Suprapubic skin (tissue), 4 donors: ENCODE data around the gene COL11A2. TPM values are rescaled to one million over a fixed set of nuclear protein-coding genes. Genes with fewer than 3 reads are reported as not detected.

Experiments
- DNase-seq, 2 donors: peaks; one replicate each; pipeline ENCODE4 v3.0.0-alpha.2; 2019; ENCODE audit warnings: low spot score in 2 of 2
- H3K27ac ChIP-seq: fragments of 200-600 bp; sonication (generic); one replicate; pipeline ENCODE4 v1.5.1; 2019
- H3K27me3 ChIP-seq: fragments of 200-600 bp; sonication (generic); one replicate; pipeline ENCODE4 v1.5.1; 2019
- H3K36me3 ChIP-seq: fragments of 200-600 bp; sonication (generic); one replicate; pipeline ENCODE4 v1.5.1; 2019
- H3K4me1 ChIP-seq: fragments of 200-600 bp; sonication (generic); one replicate; pipeline ENCODE4 v1.5.1; 2019
- H3K4me3 ChIP-seq: fragments of 200-600 bp; sonication (generic); one replicate; pipeline ENCODE4 v1.5.1; 2019; ENCODE audit warnings: mild to moderate bottlenecking
- H3K9me3 ChIP-seq: fragments of 200-600 bp; sonication (generic); one replicate; pipeline ENCODE4 v1.5.1; 2019
- EP300 ChIP-seq: sonication (generic); formaldehyde crosslinking; IDR thresholded peaks from one replicate; pipeline ENCODE4 v1.6.1; 2017; ENCODE audit warnings: antibody characterized with exemption
- POLR2A ChIP-seq, 2 donors: fragments of 450-650 bp; IDR thresholded peaks; one replicate each; pipeline ENCODE4 v1.6.1; 2017; ENCODE audit warnings: antibody characterized with exemption in 2 of 2, mild to moderate bottlenecking in 2 of 2, moderate library complexity in 2 of 2
- POLR2AphosphoS5 ChIP-seq, 3 donors: sonication (generic); formaldehyde crosslinking; IDR thresholded peaks; one replicate each; pipeline ENCODE4 v1.6.1; 2017; ENCODE audit warnings: antibody characterized with exemption in 3 of 3
- WGBS: methylation state at CpG from one replicate; pipeline ENCODE4 v1.1.5; 2018; 5-methylcytosine and 5-hydroxymethylcytosine counted together
- total RNA-seq, 4 donors: library from RNA; depleted of rRNA; stranded (reverse); fragments of >200 nt; gene quantifications; one replicate each; pipeline ENCODE4 v1.1.0, GENCODE V29; 2016
- TF ChIP-seq, protein P1 (sequence below), 2 donors: fragments of 200-600 bp in 1 of 2; fragments of 450-650 bp in 1 of 2; sonication (generic) in 1 of 2; IDR thresholded peaks; one replicate each; pipeline ENCODE4 v1.5.1; 2016 to 2019; ENCODE audit warnings: antibody characterized with exemption in 2 of 2, mild to moderate bottlenecking in 1 of 2, moderate library complexity in 1 of 2

COL11A2 gene
- total RNA-seq, 4 donors from 2014 or later: 0.21 to 0.97 (median 0.40) TPM

DNA sequence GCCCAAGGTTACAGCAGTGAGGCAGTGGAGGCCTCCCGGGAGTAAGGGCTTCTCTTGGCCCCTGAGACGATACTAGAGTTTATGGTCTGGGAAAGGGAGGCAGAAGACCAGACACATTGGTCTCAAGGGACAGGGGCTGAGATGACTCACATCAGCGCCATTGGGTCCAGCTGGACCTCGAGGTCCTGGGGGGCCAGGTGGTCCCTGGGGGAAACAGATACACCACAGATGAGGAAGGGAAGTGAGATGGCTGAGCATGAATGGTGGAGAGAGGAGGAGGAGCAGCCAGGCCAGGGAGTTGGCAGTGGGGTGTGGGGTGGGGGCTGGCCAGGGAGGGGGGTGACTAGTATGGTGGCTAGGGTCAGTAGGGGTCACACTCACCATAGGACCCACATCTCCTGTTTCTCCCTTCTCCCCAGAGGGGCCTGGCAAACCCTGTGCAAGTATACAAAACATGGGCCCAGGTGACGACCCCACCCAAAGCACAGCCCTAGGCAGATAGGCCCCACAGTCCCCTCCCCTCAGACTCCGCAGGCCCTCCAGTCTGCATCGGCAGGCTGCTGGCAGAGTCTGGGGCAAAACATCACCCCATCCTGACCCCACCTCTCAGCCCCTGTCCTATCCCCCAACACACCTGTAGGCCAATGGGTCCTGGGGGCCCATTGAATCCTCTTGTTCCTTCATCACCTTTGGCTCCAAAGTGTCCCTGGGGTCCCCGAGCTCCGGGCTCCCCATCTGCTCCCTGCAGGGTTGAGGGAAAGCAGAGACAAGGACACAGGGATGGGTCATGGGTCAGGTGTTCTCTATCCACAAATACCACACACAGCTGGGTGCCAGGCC, 21.9 kb downstream of the COL11A2 start:
- WGBS: 86% methylated on average over 9 of the region's 9 CpGs
- DNase-seq: no peak

DNA sequence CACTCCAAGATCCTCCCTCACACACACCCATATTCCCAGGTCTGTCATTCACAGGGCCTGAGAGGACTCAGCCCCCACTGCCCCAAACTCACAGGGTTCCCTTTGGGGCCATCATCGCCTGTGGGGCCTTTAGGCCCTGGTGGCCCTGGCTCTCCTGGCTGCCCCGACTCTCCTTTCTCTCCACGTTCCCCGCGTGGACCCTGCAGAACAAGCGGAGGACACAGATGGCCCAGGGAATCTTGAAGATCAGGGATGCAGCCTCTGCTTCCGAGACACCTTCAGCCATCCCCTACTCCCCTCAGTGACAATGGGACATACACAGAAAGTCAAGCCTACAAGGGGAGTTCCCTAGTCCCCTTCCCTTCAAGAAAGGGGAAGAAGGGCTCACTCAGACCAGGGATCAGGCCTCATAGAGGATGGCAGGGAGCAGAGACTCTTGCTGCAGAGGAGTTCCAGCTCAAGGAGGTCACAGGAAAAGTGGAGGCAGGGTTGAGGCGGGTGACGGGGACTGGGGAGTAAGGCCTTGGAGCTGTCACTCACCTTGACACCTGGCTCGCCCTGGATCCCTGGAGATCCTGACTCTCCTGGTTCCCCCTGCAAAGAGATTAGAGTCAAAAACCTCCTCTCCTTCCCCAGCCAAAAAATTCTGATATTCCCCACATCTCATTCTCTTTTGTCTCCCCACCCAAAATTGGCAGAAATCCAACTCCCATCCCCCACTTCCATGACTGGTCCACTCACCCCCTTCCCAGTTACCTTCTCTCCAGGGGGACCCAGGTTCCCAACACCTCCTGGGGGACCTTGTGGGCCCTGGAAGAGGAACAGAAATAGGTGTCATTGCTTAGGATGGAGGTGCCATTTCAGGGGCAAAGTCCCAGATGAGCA, 22.7 kb downstream of the COL11A2 start:
- DNase-seq: no peak
- Histone ChIP-seq H3K27me3 (no peaks in the 10 kb centered on the region), H3K27ac (no peak overlapping the region), H3K4me3 (no peak overlapping the region), H3K9me3 (no peaks in the 10 kb centered on the region), H3K36me3 (no peaks in the 10 kb centered on the region), H3K4me1 (no peaks in the 10 kb centered on the region)
- WGBS: 96% methylated on average over 10 of the region's 10 CpGs
- TF ChIP-seq, protein P1, sequence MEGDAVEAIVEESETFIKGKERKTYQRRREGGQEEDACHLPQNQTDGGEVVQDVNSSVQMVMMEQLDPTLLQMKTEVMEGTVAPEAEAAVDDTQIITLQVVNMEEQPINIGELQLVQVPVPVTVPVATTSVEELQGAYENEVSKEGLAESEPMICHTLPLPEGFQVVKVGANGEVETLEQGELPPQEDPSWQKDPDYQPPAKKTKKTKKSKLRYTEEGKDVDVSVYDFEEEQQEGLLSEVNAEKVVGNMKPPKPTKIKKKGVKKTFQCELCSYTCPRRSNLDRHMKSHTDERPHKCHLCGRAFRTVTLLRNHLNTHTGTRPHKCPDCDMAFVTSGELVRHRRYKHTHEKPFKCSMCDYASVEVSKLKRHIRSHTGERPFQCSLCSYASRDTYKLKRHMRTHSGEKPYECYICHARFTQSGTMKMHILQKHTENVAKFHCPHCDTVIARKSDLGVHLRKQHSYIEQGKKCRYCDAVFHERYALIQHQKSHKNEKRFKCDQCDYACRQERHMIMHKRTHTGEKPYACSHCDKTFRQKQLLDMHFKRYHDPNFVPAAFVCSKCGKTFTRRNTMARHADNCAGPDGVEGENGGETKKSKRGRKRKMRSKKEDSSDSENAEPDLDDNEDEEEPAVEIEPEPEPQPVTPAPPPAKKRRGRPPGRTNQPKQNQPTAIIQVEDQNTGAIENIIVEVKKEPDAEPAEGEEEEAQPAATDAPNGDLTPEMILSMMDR (IDR thresholded peaks at IDR 0.05): no peak
- TF ChIP-seq POLR2A (IDR thresholded peaks at IDR 0.05) (no peak), EP300 (no peak), POLR2AphosphoS5 (IDR thresholded peaks at IDR 0.05) (no peak)

More for the DNA sequence above, 21.9 kb downstream of the COL11A2 start:
- no peak overlapping the region for H3K27ac ChIP-seq
- H3K36me3 ChIP-seq: no peaks in the 10 kb centered on the region
- TF ChIP-seq POLR2A (IDR thresholded peaks at IDR 0.05) (no peak), EP300 (no peak), POLR2AphosphoS5 (IDR thresholded peaks at IDR 0.05) (no peak)
- TF ChIP-seq, protein P1 (IDR thresholded peaks at IDR 0.05): no peak
- no peaks in the 10 kb centered on the region for H3K4me1 ChIP-seq
- H3K9me3 ChIP-seq: no peaks in the 10 kb centered on the region
- H3K4me3 ChIP-seq: no peak overlapping the region
- H3K27me3 ChIP-seq: no peaks in the 10 kb centered on the region

DNA sequence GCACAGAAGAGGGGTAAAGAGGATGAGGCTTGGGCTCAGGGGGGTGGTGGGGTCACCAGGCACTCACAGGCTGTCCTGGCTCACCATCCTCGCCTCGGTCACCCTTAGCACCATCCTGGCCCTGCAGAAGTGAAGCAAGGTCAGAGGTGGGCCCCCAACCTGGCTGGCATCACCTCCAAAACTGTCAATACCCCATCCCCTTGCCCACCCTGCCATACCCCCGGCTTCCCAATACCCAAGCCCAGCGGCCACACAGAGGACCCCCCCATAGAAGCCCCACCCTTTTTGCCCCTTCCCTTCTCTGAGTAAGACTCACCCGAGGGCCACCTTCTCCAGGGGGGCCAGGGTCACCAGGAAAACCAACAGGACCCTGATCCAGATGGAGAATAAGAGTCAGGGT, 23.6 kb downstream of the COL11A2 start:
- no peak for DNase-seq
- Histone ChIP-seq H3K9me3 (no peaks in the 10 kb centered on the region), H3K36me3 (no peaks in the 10 kb centered on the region), H3K4me3 (no peak overlapping the region), H3K4me1 (no peaks in the 10 kb centered on the region), H3K27ac (no peak overlapping the region), H3K27me3 (no peaks in the 10 kb centered on the region)
- no peak for TF ChIP-seq POLR2AphosphoS5 (IDR thresholded peaks at IDR 0.05)
- no peak for TF ChIP-seq EP300
- TF ChIP-seq, protein P1 (IDR thresholded peaks at IDR 0.05): no peak
- no peak for TF ChIP-seq POLR2A (IDR thresholded peaks at IDR 0.05)
- WGBS: 70% methylated on average over 5 of the region's 5 CpGs

- Histone ChIP-seq H3K9me3 (no peaks in the 10 kb centered on the region), H3K27ac (no peak overlapping the region), H3K27me3 (no peaks in the 10 kb centered on the region), H3K4me1 (no peaks in the 10 kb centered on the region), H3K36me3 (no peaks in the 10 kb centered on the region), H3K4me3 (no peak overlapping the region)
- TF ChIP-seq, protein P1 (IDR thresholded peaks at IDR 0.05): no peak
- TF ChIP-seq EP300 (no peak), POLR2A (IDR thresholded peaks at IDR 0.05) (no peak), POLR2AphosphoS5 (IDR thresholded peaks at IDR 0.05) (no peak)
- 77% methylated on average over 6 of the region's 6 CpGs for WGBS
- no peak for DNase-seq
Observed at GRCh38 chr6:33168284-33168601, 24.0 kb downstream of the COL11A2 start.
